GM12878 (cell line): ENCODE measurements around the gene MCEMP1. TPM values are rescaled to one million over a fixed set of nuclear protein-coding genes. Genes with fewer than 3 reads are reported as not detected.
A peak's percentile ranks its signal among the peaks of the same experiment; 100 is the strongest.

ENCODE experiments used
- ASH2L ChIP-seq: fragments of 300-600, 200-600 bp; sonication (generic); IDR thresholded peaks from 2 replicates; pipeline ENCODE4 v1.6.1; 2017; ENCODE audit warnings: low read depth, mild to moderate bottlenecking, borderline replicate concordance
- BHLHE40 ChIP-seq, 2 experiments: fragments of 450-650 bp in 1 of 2; IDR thresholded peaks; 2 replicates each; pipeline ENCODE4 v1.6.1; 2011 to 2017; ENCODE audit warnings: low read depth in 2 of 2, borderline replicate concordance in 1 of 2, improper control_type of control experiment in 1 of 2, low read length in 1 of 2, mild to moderate bottlenecking in 1 of 2
- CBFB ChIP-seq: IDR thresholded peaks from 2 replicates; pipeline ENCODE4 v1.6.1; 2016; ENCODE audit warnings: antibody characterized with exemption, low read depth
- CBX5 ChIP-seq: sonication (generic); IDR thresholded peaks from 2 replicates; pipeline ENCODE4 v1.6.1; 2016; ENCODE audit warnings: low read depth, moderate library complexity, mild to moderate bottlenecking, inconsistent platforms
- CTCF ChIP-seq, 3 experiments: IDR thresholded peaks in 2 of 3; conservative IDR thresholded peaks in 1 of 3; 2 replicates each; pipeline ENCODE4 v1.5.1; 2011; ENCODE audit warnings: low read depth in 3 of 3, low read length in 3 of 3, mild to moderate bottlenecking in 3 of 3, control low read depth in 2 of 3, moderate library complexity in 2 of 3, inconsistent platforms in 1 of 3, mixed read lengths in 1 of 3; ENCODE audit not compliant: control insufficient read depth in 2 of 3, insufficient read depth in 1 of 3; ENCODE audit errors: extremely low read depth in 1 of 3
- FOS ChIP-seq: IDR thresholded peaks from 3 replicates; pipeline ENCODE4 v1.6.1; 2011; ENCODE audit warnings: borderline replicate concordance; ENCODE audit not compliant: insufficient read length; ENCODE audit errors: extremely low read depth
- HCFC1 ChIP-seq: fragments of 150-350 bp; IDR thresholded peaks from 2 replicates; pipeline ENCODE4 v1.6.1; 2014; ENCODE audit warnings: low read length
- HDAC2 ChIP-seq: fragments of 200-600 bp; sonication (generic); IDR thresholded peaks from 2 replicates; pipeline ENCODE4 v1.6.1; 2017
- IKZF1 ChIP-seq: fragments of 450-650 bp; conservative IDR thresholded peaks from 2 replicates; pipeline ENCODE4 v1.6.1; 2017; ENCODE audit warnings: antibody characterized with exemption, mild to moderate bottlenecking
- PAX8 ChIP-seq: fragments of 450-650 bp; IDR thresholded peaks from 2 replicates; pipeline ENCODE4 v1.6.1; 2017; ENCODE audit warnings: mild to moderate bottlenecking, moderate library complexity
- PBX3 ChIP-seq: IDR thresholded peaks from 2 replicates; pipeline ENCODE4 v1.6.1; 2011; ENCODE audit warnings: mild to moderate bottlenecking, low read depth, low read length, moderate library complexity; ENCODE audit not compliant: insufficient replicate concordance
- PKNOX1 ChIP-seq: fragments of 450-650 bp; IDR thresholded peaks from 2 replicates; pipeline ENCODE4 v1.6.1; 2016; ENCODE audit warnings: mild to moderate bottlenecking
- PRDM15 ChIP-seq: fragments of 450-650 bp; formaldehyde crosslinking; IDR thresholded peaks from 2 replicates; pipeline ENCODE4 v1.4.0; 2020; ENCODE audit warnings: mild to moderate bottlenecking, moderate library complexity
- RELA ChIP-seq: fragments of 450-650 bp; IDR thresholded peaks from 2 replicates; pipeline ENCODE4 v1.8.0; 2014; ENCODE audit warnings: borderline replicate concordance; ENCODE audit not compliant: partially characterized antibody
- SIX5 ChIP-seq: IDR thresholded peaks from 2 replicates; pipeline ENCODE4 v1.6.1; 2011; ENCODE audit warnings: mild to moderate bottlenecking, low read depth, low read length, moderate library complexity; ENCODE audit not compliant: severe bottlenecking
- SMAD5 ChIP-seq: IDR thresholded peaks from 2 replicates; pipeline ENCODE4 v1.6.1; 2016; ENCODE audit warnings: antibody characterized with exemption, low read depth
- SUZ12 ChIP-seq: fragments of 200-600 bp; sonication (generic); IDR thresholded peaks from one replicate; pipeline ENCODE4 v1.6.1; 2018; ENCODE audit warnings: antibody characterized with exemption, mild to moderate bottlenecking; ENCODE audit not compliant: unreplicated experiment
- TBL1XR1 ChIP-seq: IDR thresholded peaks from 2 replicates; pipeline ENCODE4 v1.6.1; 2012; ENCODE audit warnings: low read depth, low read length, improper control_type of control experiment
- WRNIP1 ChIP-seq: IDR thresholded peaks from 2 replicates; pipeline ENCODE4 v1.6.1; 2011; ENCODE audit warnings: low read depth, low read length, improper control_type of control experiment, borderline replicate concordance
- polyA plus RNA-seq, 11 experiments: library from polyadenylated mRNA; depleted of rRNA in 4 of 11; unstranded in 6 of 11; stranded (reverse) in 5 of 11; fragments of >200 nt; fragmentation: Nextera tagmentation in 4 of 11; fragmentation: Illumina TruSeq in 1 of 11; extraction: Ambion mirVana in 4 of 11; extraction: Trizol in 1 of 11; gene quantifications; 1 replicate in 1 of 11; 2 replicates in 10 of 11; pipeline versions ENCODE4 v1.2.1 to v1.2.3, GENCODE V29; 2011 to 2016; ENCODE audit warnings: inconsistent platforms in 2 of 11, missing spikeins in 2 of 11, low read depth in 1 of 11
- total RNA-seq, 4 experiments: library from RNA; depleted of rRNA in 3 of 4; stranded (reverse); fragments of >200 nt in 3 of 4; fragmentation: Illumina TruSeq in 1 of 4; extraction: Trizol in 1 of 4; gene quantifications; 2 replicates each; pipeline versions ENCODE4 v1.2.1 to v1.2.3, GENCODE V29; 2013 to 2021

The MCEMP1 gene
- total and polyA plus RNA-seq, 10 of the 15 experiments (the other 5 are each of a cell fraction or from before 2014, with no cell fraction given) = 0.08 to 0.55 (median 0.26) TPM; not detected in 1

- TF ChIP-seq CTCF (IDR thresholded peaks at IDR 0.05 in 2 of 3, conservative IDR thresholded peaks at IDR 0.05 in 1 of 3; ENCODE audit: control insufficient read depth in 2 of 3, extremely low read depth in 1 of 3, insufficient read depth in 1 of 3, low read depth in 3 of 3, low read length in 3 of 3) (peak; percentile 64 to 97 (median 94); a peak in 4 of 6 replicates), PAX8 (no peak), SMAD5 (no peak), BHLHE40 (IDR thresholded peaks at IDR 0.05; ENCODE audit: borderline replicate concordance in 1 of 2, low read depth in 2 of 2, low read length in 1 of 2) (peak in 1 of 2 experiments; percentile 78; a peak in 2 of 4 replicates), IKZF1 (peak; percentile 90), CBX5 (no peak), CBFB (no peak), RELA (peak; percentile 77), ASH2L (no peak), PBX3 (no peak), PKNOX1 (no peak), FOS (no peak), WRNIP1 (no peak), PRDM15 (CRISPR knock-in tag) (no peak), HCFC1 (no peak; the same call in 1 of the 2 replicates), HDAC2 (no peak), SIX5 (no peak), TBL1XR1 (no peak), SUZ12 (no peak)
Measured at GRCh38 chr19:7680606-7681339, 3.9 kb downstream of the MCEMP1 start, which contains the start of gene TRAPPC5 (continued).
